Colonic mucosa (tissue), 4 donors: ENCODE data around the gene PDIK1L. TPM values are rescaled to one million over a fixed set of nuclear protein-coding genes. Genes with fewer than 3 reads are reported as not detected.

ENCODE experiments used
- DNase-seq: peaks from one replicate; pipeline ENCODE4 v3.0.0-alpha.2; 2020
- H3K27ac ChIP-seq: fragments of 200-600 bp; one replicate; pipeline ENCODE4 v1.8.0; 2021
- H3K27me3 ChIP-seq: fragments of 200-600 bp; one replicate; pipeline ENCODE4 v1.8.0; 2021
- H3K36me3 ChIP-seq: fragments of 200-600 bp; one replicate; pipeline ENCODE4 v1.8.0; 2021
- H3K4me1 ChIP-seq: fragments of 200-600 bp; one replicate; pipeline ENCODE4 v1.8.0; 2021; ENCODE audit warnings: mild to moderate bottlenecking
- H3K4me3 ChIP-seq: fragments of 200-600 bp; one replicate; pipeline ENCODE4 v1.8.0; 2021
- H3K9ac ChIP-seq, 2 donors: one replicate each; pipeline ENCODE4 v1.7.0; 2013; ENCODE audit warnings: control low read depth in 2 of 2, low read depth in 2 of 2, low read length in 2 of 2
- H3K9me3 ChIP-seq: fragments of 200-600 bp; one replicate; pipeline ENCODE4 v1.8.0; 2021
- intact Hi-C: fragments of 100-400 bp; cut with DNase I; formaldehyde crosslinking; loops from one replicate; pipeline ENCODE4 v1.14.1; 2022
- total RNA-seq, 2 donors: library from RNA; stranded (reverse); fragmentation: NEBNext Ultra II Directional in 1 of 2; extraction: Animal tissue kit (Norgen Biotek cat#: 25700) in 1 of 2; gene quantifications; one replicate each; pipeline ENCODE4 v1.2.1, GENCODE V29; 2021
- TF ChIP-seq, protein P1 (sequence below): fragments of 200-600 bp; IDR thresholded peaks from one replicate; pipeline ENCODE4 v1.8.0; 2022; ENCODE audit warnings: antibody characterized with exemption, mild to moderate bottlenecking
- donor health status: healthy.
- donor health status: DM: no; HTN: no; CAD: no.
- donor health status: DM: no; HTN: no; CAD: no.

PDIK1L gene
- total RNA-seq, 2 donors from 2014 or later, result 12.5 to 14.8 TPM

DNA sequence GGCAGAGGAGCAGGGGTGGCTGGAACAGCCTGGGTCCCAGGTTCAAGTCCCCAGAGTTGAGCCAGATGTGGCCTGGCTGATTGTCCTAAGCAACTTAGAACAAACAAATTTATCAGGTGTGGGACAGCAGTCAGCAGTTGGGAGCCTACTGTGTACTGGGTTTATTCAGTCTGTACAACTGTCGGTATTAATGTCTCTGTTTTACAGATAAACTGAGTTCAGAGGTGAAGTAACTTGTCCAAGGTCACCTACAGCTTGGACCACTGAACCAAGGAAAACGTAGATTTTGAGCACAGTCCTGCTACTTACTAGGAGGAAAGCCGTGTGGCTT, 29.6 kb upstream of the PDIK1L start:
- TF ChIP-seq, protein P1, sequence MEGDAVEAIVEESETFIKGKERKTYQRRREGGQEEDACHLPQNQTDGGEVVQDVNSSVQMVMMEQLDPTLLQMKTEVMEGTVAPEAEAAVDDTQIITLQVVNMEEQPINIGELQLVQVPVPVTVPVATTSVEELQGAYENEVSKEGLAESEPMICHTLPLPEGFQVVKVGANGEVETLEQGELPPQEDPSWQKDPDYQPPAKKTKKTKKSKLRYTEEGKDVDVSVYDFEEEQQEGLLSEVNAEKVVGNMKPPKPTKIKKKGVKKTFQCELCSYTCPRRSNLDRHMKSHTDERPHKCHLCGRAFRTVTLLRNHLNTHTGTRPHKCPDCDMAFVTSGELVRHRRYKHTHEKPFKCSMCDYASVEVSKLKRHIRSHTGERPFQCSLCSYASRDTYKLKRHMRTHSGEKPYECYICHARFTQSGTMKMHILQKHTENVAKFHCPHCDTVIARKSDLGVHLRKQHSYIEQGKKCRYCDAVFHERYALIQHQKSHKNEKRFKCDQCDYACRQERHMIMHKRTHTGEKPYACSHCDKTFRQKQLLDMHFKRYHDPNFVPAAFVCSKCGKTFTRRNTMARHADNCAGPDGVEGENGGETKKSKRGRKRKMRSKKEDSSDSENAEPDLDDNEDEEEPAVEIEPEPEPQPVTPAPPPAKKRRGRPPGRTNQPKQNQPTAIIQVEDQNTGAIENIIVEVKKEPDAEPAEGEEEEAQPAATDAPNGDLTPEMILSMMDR, result no peak
- Histone ChIP-seq H3K27me3 (no peaks in the 10 kb centered on the region), H3K4me1 (no peaks in the 10 kb centered on the region), H3K27ac (no peak overlapping the region), H3K4me3 (no peak overlapping the region), H3K9me3 (no peaks in the 10 kb centered on the region), H3K36me3 (no peaks in the 10 kb centered on the region), H3K9ac (no peak overlapping the region)
- no peak for DNase-seq
- intact Hi-C loops, result no loop called here

DNA sequence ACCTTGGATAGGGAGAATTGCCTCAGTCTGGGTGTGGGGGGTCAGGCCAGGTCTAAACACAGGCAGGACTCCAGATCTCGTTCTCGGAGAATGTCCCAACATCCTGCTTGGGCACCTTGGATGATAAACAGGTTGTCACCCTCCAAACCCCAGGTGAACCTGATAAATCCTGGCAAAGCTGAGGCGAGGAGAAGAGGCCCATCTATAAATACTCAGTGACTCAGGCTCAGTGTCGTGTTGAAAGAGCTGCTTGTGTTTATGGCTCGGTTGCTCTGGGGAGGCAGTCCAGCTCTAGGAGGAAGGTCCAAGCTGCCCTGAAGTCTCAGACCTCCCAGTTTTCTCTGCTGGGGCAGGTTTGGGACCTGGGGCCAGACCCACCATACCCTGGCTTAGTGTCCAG, 28.4 kb upstream of the PDIK1L start:
- intact Hi-C loops, result no loop called here
- DNase-seq, result no peak
- H3K9ac ChIP-seq, result no peak overlapping the region
- no peaks in the 10 kb centered on the region for H3K36me3 ChIP-seq
- no peaks in the 10 kb centered on the region for H3K27me3 ChIP-seq
- no peaks in the 10 kb centered on the region for H3K9me3 ChIP-seq
- no peak overlapping the region for H3K27ac ChIP-seq
- H3K4me3 ChIP-seq, result no peak overlapping the region
- H3K4me1 ChIP-seq, result no peaks in the 10 kb centered on the region
- TF ChIP-seq, protein P1, result no peak

DNA sequence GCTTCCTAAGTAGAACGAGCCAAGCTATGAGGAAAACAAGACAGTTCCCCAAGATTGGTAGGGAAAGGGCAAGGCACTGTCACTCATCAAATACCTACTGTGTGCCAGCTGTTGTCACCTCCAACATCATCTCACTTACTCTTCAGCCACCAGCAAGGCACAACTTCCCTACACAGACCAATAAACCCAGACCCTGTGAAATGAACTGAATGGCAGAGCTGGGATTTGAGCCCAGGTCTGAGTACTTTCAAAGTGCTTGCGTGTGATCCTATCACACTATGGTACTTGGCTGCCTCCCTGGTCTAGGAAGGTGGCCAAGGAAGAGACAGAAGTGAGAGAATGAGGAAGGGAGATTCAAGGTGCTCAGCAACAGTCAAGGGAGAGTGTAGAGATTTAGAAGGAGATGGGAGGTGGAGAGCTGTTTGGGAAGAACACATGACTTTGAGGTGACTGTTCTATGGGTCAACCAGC, 27.5 kb upstream of the PDIK1L start:
- TF ChIP-seq, protein P1, result no peak
- intact Hi-C loops, result no loop called here
- Histone ChIP-seq H3K27ac (no peak overlapping the region), H3K9me3 (no peaks in the 10 kb centered on the region), H3K9ac (no peak overlapping the region), H3K4me3 (no peak overlapping the region), H3K4me1 (no peaks in the 10 kb centered on the region), H3K27me3 (no peaks in the 10 kb centered on the region), H3K36me3 (no peaks in the 10 kb centered on the region)
- no peak for DNase-seq

DNA sequence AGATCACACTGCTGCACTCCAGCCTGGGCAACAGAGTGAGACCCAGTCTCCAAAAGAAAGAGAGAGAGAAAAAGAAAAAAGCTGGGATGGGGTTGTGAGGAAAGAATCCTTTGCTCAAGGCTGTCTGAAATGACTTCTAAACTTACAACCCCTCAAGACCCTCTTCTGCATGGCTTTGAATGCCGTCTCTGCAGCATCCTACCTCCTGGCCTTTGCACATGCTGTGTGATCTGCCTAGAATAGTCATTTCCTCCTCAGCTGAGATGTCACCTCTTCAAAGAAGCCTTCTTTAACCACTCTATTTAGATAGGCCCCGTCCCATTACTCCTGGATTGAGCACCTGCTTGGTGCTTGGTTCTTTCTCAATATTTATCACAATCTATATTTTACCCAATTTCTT, 26.8 kb upstream of the PDIK1L start:
- TF ChIP-seq, protein P1, result no peak
- H3K9ac ChIP-seq, result no peak overlapping the region
- H3K27me3 ChIP-seq, result no peaks in the 10 kb centered on the region
- no peaks in the 10 kb centered on the region for H3K9me3 ChIP-seq
- no peak overlapping the region for H3K27ac ChIP-seq
- intact Hi-C loops, result no loop called here
- H3K36me3 ChIP-seq, result no peaks in the 10 kb centered on the region
- H3K4me3 ChIP-seq, result no peak overlapping the region
- no peak for DNase-seq
- H3K4me1 ChIP-seq, result no peaks in the 10 kb centered on the region

DNA sequence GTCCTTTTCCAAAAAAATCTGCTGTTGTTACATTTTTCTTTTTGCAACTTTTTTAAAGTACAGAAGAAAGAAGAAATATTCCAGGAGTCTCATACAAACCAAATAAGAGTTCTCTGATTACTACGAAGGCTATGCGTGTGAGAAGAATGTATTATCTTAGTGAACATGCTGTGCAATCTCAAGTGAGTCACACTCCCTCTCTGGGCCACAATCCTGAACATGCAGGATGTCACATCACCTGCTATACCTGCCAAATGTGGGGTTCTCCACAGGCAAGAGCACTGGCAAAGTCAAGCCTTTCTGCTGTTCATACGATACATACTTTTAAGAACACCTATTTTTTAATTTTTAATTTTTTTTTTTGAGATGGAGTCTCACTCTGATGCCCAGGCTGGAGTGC, 22.5 kb upstream of the PDIK1L start:
- intact Hi-C loops, result no loop called here
- Histone ChIP-seq H3K27ac (no peak overlapping the region), H3K9me3 (no peaks in the 10 kb centered on the region), H3K4me1 (no peaks in the 10 kb centered on the region), H3K27me3 (no peaks in the 10 kb centered on the region), H3K4me3 (no peak overlapping the region), H3K9ac (no peak overlapping the region), H3K36me3 (no peaks in the 10 kb centered on the region)
- DNase-seq, result no peak
- TF ChIP-seq, protein P1, result no peak

DNA sequence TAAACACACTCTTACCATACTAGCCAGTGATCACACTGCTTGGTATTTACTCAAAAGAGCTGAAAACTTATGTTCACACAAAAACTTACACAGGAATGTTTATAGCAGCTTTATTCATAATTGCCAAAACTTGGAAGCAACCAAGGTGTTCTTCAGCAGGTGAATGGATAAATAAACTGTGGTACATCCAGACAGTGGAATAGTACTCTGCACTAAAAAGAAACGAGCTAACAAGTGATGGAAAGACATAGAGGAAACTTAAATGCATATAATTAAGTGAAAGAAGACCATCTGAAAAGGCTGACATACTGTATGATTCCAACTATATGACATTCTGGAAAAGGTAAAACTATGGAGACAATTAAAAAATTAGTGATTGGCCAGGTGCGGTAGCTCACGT, 20.7 kb upstream of the PDIK1L start:
- Histone ChIP-seq H3K9me3 (no peaks in the 10 kb centered on the region), H3K36me3 (no peaks in the 10 kb centered on the region), H3K9ac (no peak overlapping the region), H3K4me3 (no peak overlapping the region), H3K4me1 (no peaks in the 10 kb centered on the region), H3K27ac (no peak overlapping the region), H3K27me3 (no peaks in the 10 kb centered on the region)
- TF ChIP-seq, protein P1, result no peak
- no peak for DNase-seq
- intact Hi-C loops, result no loop called here
